Kidney epithelial cell (primary cell): ENCODE results near the gene C1D. TPM values are rescaled to one million over a fixed set of nuclear protein-coding genes. Genes with fewer than 3 reads are reported as not detected.

ENCODE experiments used
- DNase-seq: peaks from one replicate; pipeline ENCODE4 v3.0.0-alpha.2; 2010; ENCODE audit warnings: low read depth
- H3K27me3 ChIP-seq: 2 replicates; pipeline ENCODE4 v1.6.0; 2011; ENCODE audit warnings: low read length; ENCODE audit not compliant: control insufficient read depth, insufficient read depth
- H3K36me3 ChIP-seq: 2 replicates; pipeline ENCODE4 v1.5.1; 2011; ENCODE audit warnings: low read length; ENCODE audit not compliant: control insufficient read depth, insufficient read depth
- H3K4me3 ChIP-seq: 2 replicates; pipeline ENCODE4 v1.5.1; 2011; ENCODE audit warnings: low read depth, mild to moderate bottlenecking, control low read depth, low read length
- CTCF ChIP-seq: IDR thresholded peaks from 2 replicates; pipeline ENCODE4 v1.5.1; 2011; ENCODE audit warnings: mild to moderate bottlenecking, moderate library complexity, low read length, control low read depth, inconsistent platforms; ENCODE audit not compliant: insufficient read depth, poor library complexity, severe bottlenecking
- total RNA-seq: library from RNA; depleted of rRNA; stranded (reverse); fragments of >200 nt; gene quantifications from 2 replicates; pipeline ENCODE4 v1.2.3, GENCODE V29; 2015

The C1D gene
- total RNA-seq, 1 donor from 2014 or later, result 21.6 TPM

GRCh38 chr2:68052717-68053422, 9.9 kb downstream of the C1D start:
- H3K4me3 ChIP-seq, result no peak overlapping the region
- no peak for DNase-seq
- H3K27me3 ChIP-seq, result no peaks in the 10 kb centered on the region
- H3K36me3 ChIP-seq, result no peaks in the 10 kb centered on the region
- no peak for TF ChIP-seq CTCF

- no peak overlapping the region for H3K4me3 ChIP-seq
- no peaks in the 10 kb centered on the region for H3K27me3 ChIP-seq
- no peaks in the 10 kb centered on the region for H3K36me3 ChIP-seq
- TF ChIP-seq CTCF, result no peak
- DNase-seq, result no peak
Observed at GRCh38 chr2:68050353-68050752, 12.5 kb downstream of the C1D start.

GRCh38 chr2:68046642-68047240, 16.1 kb downstream of the C1D start:
- Histone ChIP-seq H3K27me3 (no peaks in the 10 kb centered on the region), H3K4me3 (no peak overlapping the region), H3K36me3 (no peaks in the 10 kb centered on the region)
- no peak for DNase-seq
- no peak for TF ChIP-seq CTCF

- Histone ChIP-seq H3K36me3 (no peaks in the 10 kb centered on the region), H3K27me3 (no peaks in the 10 kb centered on the region), H3K4me3 (no peak overlapping the region)
- no peak for TF ChIP-seq CTCF
- no peak for DNase-seq
Observed at GRCh38 chr2:68046224-68046623, 16.6 kb downstream of the C1D start.

- no peak for TF ChIP-seq CTCF
- DNase-seq, result no peak
- H3K36me3 ChIP-seq, result no peaks in the 10 kb centered on the region
- H3K4me3 ChIP-seq, result no peak overlapping the region
- no peaks in the 10 kb centered on the region for H3K27me3 ChIP-seq
Observed at GRCh38 chr2:68045342-68045741, 17.5 kb downstream of the C1D start.

GRCh38 chr2:68044099-68044498, 18.7 kb downstream of the C1D start:
- Histone ChIP-seq H3K36me3 (no peaks in the 10 kb centered on the region), H3K4me3 (no peak overlapping the region), H3K27me3 (no peaks in the 10 kb centered on the region)
- no peak for TF ChIP-seq CTCF
- DNase-seq, result no peak
